ENCODE results near the gene CDT1.

DNA sequence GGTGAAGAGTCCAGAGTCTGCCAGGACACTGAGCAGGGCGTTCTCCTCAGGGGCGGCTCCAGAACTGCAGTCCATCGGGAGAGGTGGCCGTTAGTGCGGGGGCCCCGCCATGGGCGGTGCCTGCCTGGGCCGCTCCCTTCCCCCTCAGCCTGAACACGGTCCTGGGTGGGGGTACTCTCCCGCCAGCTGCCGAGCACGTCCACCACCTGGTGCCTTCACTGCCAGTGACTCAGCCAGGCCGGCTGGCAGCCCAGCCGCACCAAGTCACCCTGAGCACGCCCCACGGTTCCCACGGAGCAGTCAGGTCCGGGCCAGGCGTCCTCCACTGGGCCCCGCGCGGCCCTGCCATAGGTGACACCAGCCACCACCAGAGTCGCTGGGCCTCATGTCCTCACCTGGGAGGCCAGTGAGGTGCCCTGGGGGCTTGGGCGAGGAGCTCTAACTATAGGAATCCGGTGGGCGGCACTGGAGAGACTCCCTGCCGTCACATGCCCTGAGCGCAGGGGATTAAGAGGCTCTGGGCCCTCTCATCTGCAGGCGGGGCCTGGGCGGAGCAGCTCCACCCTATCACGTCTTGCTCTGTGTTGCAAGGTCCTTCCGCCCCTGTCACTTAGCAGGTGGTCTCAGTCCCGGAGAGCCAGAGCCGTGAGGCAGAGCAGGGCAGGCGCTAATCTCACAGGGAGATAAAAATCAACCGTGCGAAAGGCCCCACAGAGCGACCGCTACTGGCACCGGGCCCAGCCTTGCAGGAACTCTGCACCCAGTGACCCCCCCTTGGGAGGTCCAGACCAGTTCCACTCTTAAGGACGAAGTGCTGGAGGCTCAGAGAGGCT lies 32.9 kb upstream of the CDT1 start:
- TF ChIP-seq, protein P1, sequence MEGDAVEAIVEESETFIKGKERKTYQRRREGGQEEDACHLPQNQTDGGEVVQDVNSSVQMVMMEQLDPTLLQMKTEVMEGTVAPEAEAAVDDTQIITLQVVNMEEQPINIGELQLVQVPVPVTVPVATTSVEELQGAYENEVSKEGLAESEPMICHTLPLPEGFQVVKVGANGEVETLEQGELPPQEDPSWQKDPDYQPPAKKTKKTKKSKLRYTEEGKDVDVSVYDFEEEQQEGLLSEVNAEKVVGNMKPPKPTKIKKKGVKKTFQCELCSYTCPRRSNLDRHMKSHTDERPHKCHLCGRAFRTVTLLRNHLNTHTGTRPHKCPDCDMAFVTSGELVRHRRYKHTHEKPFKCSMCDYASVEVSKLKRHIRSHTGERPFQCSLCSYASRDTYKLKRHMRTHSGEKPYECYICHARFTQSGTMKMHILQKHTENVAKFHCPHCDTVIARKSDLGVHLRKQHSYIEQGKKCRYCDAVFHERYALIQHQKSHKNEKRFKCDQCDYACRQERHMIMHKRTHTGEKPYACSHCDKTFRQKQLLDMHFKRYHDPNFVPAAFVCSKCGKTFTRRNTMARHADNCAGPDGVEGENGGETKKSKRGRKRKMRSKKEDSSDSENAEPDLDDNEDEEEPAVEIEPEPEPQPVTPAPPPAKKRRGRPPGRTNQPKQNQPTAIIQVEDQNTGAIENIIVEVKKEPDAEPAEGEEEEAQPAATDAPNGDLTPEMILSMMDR (IDR thresholded peaks at IDR 0.05; ENCODE audit: low read depth, low read length): no peak
- peak; percentile 90 for TF ChIP-seq MYC (IDR thresholded peaks at IDR 0.05; ENCODE audit: low read depth, low read length)
